PC-9 (cell line): ENCODE data around the gene MANSC4.

Experiments used
- CTCF ChIP-seq: fragments of 200-600 bp; sonication (generic); conservative IDR thresholded peaks from 2 replicates; pipeline ENCODE4 v1.6.1; 2017; ENCODE audit warnings: mixed run types, antibody characterized with exemption, mild to moderate bottlenecking, moderate library complexity
- EZH2 ChIP-seq: fragments of 200-600 bp; sonication (generic); IDR thresholded peaks from 2 replicates; pipeline ENCODE4 v1.8.0; 2017; ENCODE audit warnings: antibody characterized with exemption, low read depth

- TF ChIP-seq CTCF (no peak), EZH2 (no peak)
These were observed 34.4 kb upstream of the MANSC4 start for GRCh38 chr12:27814411-27814810.
